ENCODE data around the gene WFDC8.

DNA sequence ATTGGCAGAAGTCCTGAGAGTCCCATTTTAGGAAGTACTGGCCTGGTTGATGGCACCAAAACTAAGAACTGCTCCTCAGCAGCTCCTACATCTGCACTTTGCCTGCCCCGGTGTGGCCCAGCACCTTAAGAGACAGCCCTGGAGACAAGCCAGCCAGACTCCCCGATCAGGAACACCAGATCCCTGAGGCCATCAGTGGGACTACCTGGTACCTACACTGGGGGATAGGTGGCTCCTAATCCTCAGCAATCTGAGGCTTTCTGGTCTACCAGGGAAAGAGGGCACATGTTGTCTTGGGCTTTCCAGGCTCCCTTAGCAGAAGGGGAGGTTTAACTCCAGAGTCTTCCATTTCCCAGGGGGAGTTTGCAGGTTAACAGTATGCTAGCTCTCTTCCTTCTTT, 39.7 kb downstream of the WFDC8 start, which contains the start of gene WFDC6:
- TF ChIP-seq, protein P1, sequence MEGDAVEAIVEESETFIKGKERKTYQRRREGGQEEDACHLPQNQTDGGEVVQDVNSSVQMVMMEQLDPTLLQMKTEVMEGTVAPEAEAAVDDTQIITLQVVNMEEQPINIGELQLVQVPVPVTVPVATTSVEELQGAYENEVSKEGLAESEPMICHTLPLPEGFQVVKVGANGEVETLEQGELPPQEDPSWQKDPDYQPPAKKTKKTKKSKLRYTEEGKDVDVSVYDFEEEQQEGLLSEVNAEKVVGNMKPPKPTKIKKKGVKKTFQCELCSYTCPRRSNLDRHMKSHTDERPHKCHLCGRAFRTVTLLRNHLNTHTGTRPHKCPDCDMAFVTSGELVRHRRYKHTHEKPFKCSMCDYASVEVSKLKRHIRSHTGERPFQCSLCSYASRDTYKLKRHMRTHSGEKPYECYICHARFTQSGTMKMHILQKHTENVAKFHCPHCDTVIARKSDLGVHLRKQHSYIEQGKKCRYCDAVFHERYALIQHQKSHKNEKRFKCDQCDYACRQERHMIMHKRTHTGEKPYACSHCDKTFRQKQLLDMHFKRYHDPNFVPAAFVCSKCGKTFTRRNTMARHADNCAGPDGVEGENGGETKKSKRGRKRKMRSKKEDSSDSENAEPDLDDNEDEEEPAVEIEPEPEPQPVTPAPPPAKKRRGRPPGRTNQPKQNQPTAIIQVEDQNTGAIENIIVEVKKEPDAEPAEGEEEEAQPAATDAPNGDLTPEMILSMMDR (IDR thresholded peaks at IDR 0.05 in 8 of 11, conservative IDR thresholded peaks at IDR 0.05 in 3 of 11) = no peak
- TF ChIP-seq POLR2A (IDR thresholded peaks at IDR 0.05) (no peak), POLR2AphosphoS5 (IDR thresholded peaks at IDR 0.05) (no peak)

All from spleen (tissue), 7 donors.